HepG2 (cell line): ENCODE results near the gene WDR87. TPM values are rescaled to one million over a fixed set of nuclear protein-coding genes. Genes with fewer than 3 reads are reported as not detected.

Experiments used
- ATAC-seq: fragments of 200-7000 bp; cut with Tn5 transposase; 3 replicates; pipeline ENCODE4 v1.9.1; 2020; ENCODE audit warnings: mild to moderate bottlenecking, moderate library complexity
- BruUV-seq: library from RNA; stranded (reverse); fragments of 400-500 nt; replicated peaks from 2 replicates; lab custom pipeline; 2021; lab: Mats Ljungman, UMichigan
- CTCF ChIA-PET: fragments of 300-600 bp; formaldehyde crosslinking; extraction: SDS; loops from one replicate; lab custom pipeline; 2021; ENCODE audit warnings: low total read pairs, inconsistent platforms, low intra/inter-chr PET ratio; lab: Yijun Ruan, JAX
- POLR2A ChIA-PET: fragments of 350-600 bp; sonication (Branson Sonifier 250); formaldehyde crosslinking; loops from one replicate; lab custom pipeline; 2020; ENCODE audit warnings: antibody characterized with exemption, inconsistent platforms; lab: Yijun Ruan, JAX
- DNase-seq: peaks from one replicate; pipeline ENCODE4 v3.0.0-alpha.2; 2015; ENCODE audit warnings: low spot score
- FAIRE-seq: peaks from 3 replicates; lab custom pipeline; 2011; peaks lifted over from hg19 to GRCh38; lab: Jason Lieb, UNC
- H2AFZ ChIP-seq: one replicate; pipeline ENCODE4 v1.6.1; 2011; ENCODE audit warnings: low read length, inconsistent platforms
- H3K27ac ChIP-seq: fragments of 300-600 bp; 3 replicates; pipeline ENCODE4 v1.8.0; 2011; ENCODE audit warnings: mixed run types, mild to moderate bottlenecking, mixed read lengths, low read length, inconsistent platforms; ENCODE audit not compliant: insufficient read depth; ENCODE audit errors: extremely low read length
- H3K27me3 ChIP-seq, 2 experiments: fragments of 200-600 bp in 1 of 2; 2 replicates in 1 of 2; 3 replicates in 1 of 2; pipeline versions ENCODE4 v1.6.0 to v1.8.0; 2011; ENCODE audit warnings: low read length in 2 of 2, mild to moderate bottlenecking in 2 of 2, moderate library complexity in 2 of 2, inconsistent platforms in 1 of 2; ENCODE audit not compliant: insufficient read depth in 2 of 2, control insufficient read depth in 1 of 2
- H3K36me3 ChIP-seq, 2 experiments: fragments of 200-600 bp in 1 of 2; replicated peaks in 1 of 2; 2 replicates in 1 of 2; 3 replicates in 1 of 2; pipeline versions ENCODE4 v1.5.1 to v1.8.0; 2011; ENCODE audit warnings: low read length in 2 of 2, inconsistent platforms in 1 of 2; ENCODE audit not compliant: insufficient read depth in 2 of 2, control insufficient read depth in 1 of 2
- H3K4me1 ChIP-seq: 2 replicates; pipeline ENCODE4 v1.5.1; 2012; ENCODE audit warnings: low read length, inconsistent platforms; ENCODE audit not compliant: insufficient read depth
- H3K4me2 ChIP-seq: 2 replicates; pipeline ENCODE4 v1.6.0; 2011; ENCODE audit warnings: low read depth, low read length, inconsistent platforms
- H3K4me3 ChIP-seq, 3 experiments: fragments of 200-600 bp in 1 of 3; sonication (generic), shearing (Covaris generic) in 1 of 3; replicated peaks in 1 of 3; 2 replicates each; pipeline ENCODE4 v1.5.1; 2011 to 2016; ENCODE audit warnings: low read length in 3 of 3, inconsistent platforms in 2 of 3, low read depth in 2 of 3, mild to moderate bottlenecking in 2 of 3, control low read depth in 1 of 3, mixed read lengths in 1 of 3; ENCODE audit not compliant: insufficient read depth in 1 of 3
- H3K79me2 ChIP-seq: one replicate; pipeline ENCODE4 v1.6.1; 2011; ENCODE audit warnings: low read length, inconsistent platforms; ENCODE audit not compliant: insufficient read depth
- H3K9ac ChIP-seq: 2 replicates; pipeline ENCODE4 v1.6.0; 2011; ENCODE audit warnings: mild to moderate bottlenecking, low read depth, low read length, inconsistent platforms; ENCODE audit not compliant: insufficient read depth
- H3K9me3 ChIP-seq: 2 replicates; pipeline ENCODE4 v1.5.1; 2012; ENCODE audit warnings: mild to moderate bottlenecking, low read length
- H4K20me1 ChIP-seq: 2 replicates; pipeline ENCODE4 v1.6.0; 2011; ENCODE audit warnings: inconsistent platforms, mild to moderate bottlenecking, low read length, moderate library complexity; ENCODE audit not compliant: insufficient read depth
- ARHGAP35 ChIP-seq: sonication (generic); formaldehyde crosslinking; IDR thresholded peaks from 2 replicates; pipeline ENCODE4 v1.9.0; 2022; ENCODE audit warnings: mild to moderate bottlenecking, inconsistent platforms, moderate library complexity, missing genetic modification reagents, borderline replicate concordance
- ASH2L ChIP-seq: fragments of 300-600, 200-600 bp; sonication (generic); IDR thresholded peaks from 2 replicates; pipeline ENCODE4 v1.7.0; 2017; ENCODE audit warnings: low read depth, mild to moderate bottlenecking, moderate library complexity, mixed read lengths, low read length; ENCODE audit not compliant: insufficient read length
- CREB3 ChIP-seq: sonication (generic); formaldehyde crosslinking; IDR thresholded peaks from 2 replicates; pipeline ENCODE4 v1.5.0; 2020; ENCODE audit warnings: missing genetic modification reagents
- HCFC1 ChIP-seq: fragments of 150-350 bp; IDR thresholded peaks from 2 replicates; pipeline ENCODE4 v1.6.1; 2014; ENCODE audit warnings: low read depth, low read length
- ISX ChIP-seq: sonication (generic); formaldehyde crosslinking; conservative IDR thresholded peaks from 2 replicates; pipeline ENCODE4 v1.5.0; 2020; ENCODE audit warnings: missing genetic modification reagents
- KLF6 ChIP-seq: IDR thresholded peaks from 2 replicates; pipeline ENCODE4 v1.8.0; 2016; ENCODE audit warnings: missing biosample characterization, missing genetic modification reagents
- LBX2 ChIP-seq: sonication (generic); formaldehyde crosslinking; IDR thresholded peaks from 2 replicates; pipeline ENCODE4 v1.5.0; 2020; ENCODE audit warnings: missing genetic modification reagents, mild to moderate bottlenecking, borderline replicate concordance
- SNRNP70 ChIP-seq: fragments of 200-400 bp; formaldehyde crosslinking; IDR thresholded peaks from 2 replicates; pipeline ENCODE4 v1.6.1; 2017; ENCODE audit warnings: mild to moderate bottlenecking, low read depth, low read length, moderate library complexity
- ZFP1 ChIP-seq: IDR thresholded peaks from 2 replicates; pipeline ENCODE4 v1.6.1; 2016
- ZIK1 ChIP-seq: sonication (generic); formaldehyde crosslinking; IDR thresholded peaks from 2 replicates; pipeline ENCODE4 v1.5.0; 2020; ENCODE audit warnings: mild to moderate bottlenecking, low read depth, missing genetic modification reagents, borderline replicate concordance
- ZNF260 ChIP-seq: sonication (generic); formaldehyde crosslinking; IDR thresholded peaks from 2 replicates; pipeline ENCODE4 v1.4.0; 2020; ENCODE audit warnings: missing genetic modification reagents, low read depth, mild to moderate bottlenecking, borderline replicate concordance
- ZNF318 ChIP-seq: sonication (generic); formaldehyde crosslinking; IDR thresholded peaks from 2 replicates; pipeline ENCODE4 v1.4.0; 2020; ENCODE audit warnings: mild to moderate bottlenecking, missing genetic modification reagents
- ZNF816 ChIP-seq: sonication (generic); formaldehyde crosslinking; IDR thresholded peaks from 2 replicates; pipeline ENCODE4 v1.8.0; 2022; ENCODE audit warnings: missing genetic modification reagents, mild to moderate bottlenecking, borderline replicate concordance
- ZNF883 ChIP-seq: sonication (generic); formaldehyde crosslinking; IDR thresholded peaks from 2 replicates; pipeline ENCODE4 v1.5.1; 2020; ENCODE audit warnings: mild to moderate bottlenecking, missing genetic modification reagents; ENCODE audit errors: not compliant biosample characterization
- ZSCAN29 ChIP-seq: sonication (generic); formaldehyde crosslinking; conservative IDR thresholded peaks from 2 replicates; pipeline ENCODE4 v1.4.0; 2020; ENCODE audit warnings: mild to moderate bottlenecking, missing genetic modification reagents
- WGBS: methylation state at CpG from one replicate; pipeline ENCODE4 v1.1.6; 2017; ENCODE audit warnings: low lambda C conversion rate; 5-methylcytosine and 5-hydroxymethylcytosine counted together
- in situ Hi-C: cut with HindIII; loops from 2 replicates; pipeline ENCODE4 v1.10.0; 2017; ENCODE audit warnings: low pct_unique_long_range_greater_than_20kb; ENCODE audit not compliant: extremely low pct_ligation_motif_present
- intact Hi-C: fragments of 100-400 bp; cut with micrococcal nuclease; formaldehyde crosslinking; loops from one replicate; pipeline ENCODE4 v1.10.0; 2022; ENCODE audit not compliant: unreplicated experiment
- polyA plus RNA-seq, 8 experiments: library from polyadenylated mRNA; depleted of rRNA in 3 of 8; stranded (reverse) in 7 of 8; unstranded in 1 of 8; fragments of >200 nt; fragmentation: Illumina TruSeq in 4 of 8; extraction: Trizol in 4 of 8; gene quantifications; 2 replicates each; pipeline versions ENCODE4 v1.2.1 to v1.2.3, GENCODE V29; 2011 to 2016; ENCODE audit warnings: low read depth in 4 of 8, missing spikeins in 1 of 8, mixed read lengths in 1 of 8; ENCODE audit not compliant: insufficient read depth in 1 of 8
- total RNA-seq, 5 experiments: library from RNA; depleted of rRNA; stranded (reverse); fragments of >200 nt; fragmentation: Illumina TruSeq; extraction: Trizol; gene quantifications; 2 replicates each; pipeline ENCODE4 v1.2.3, GENCODE V29; 2016; ENCODE audit warnings: low read depth in 1 of 5

Gene WDR87
- total and polyA plus RNA-seq, 2 of the 13 experiments (the other 11 are each of a cell fraction or from before 2014, with no cell fraction given): not detected

GRCh38 chr19:37953171-37953917 is 47.0 kb upstream of the WDR87 start:
- WGBS: 96% methylated on average over 11 of the region's 11 CpGs
- POLR2A ChIA-PET: no interaction called here
- Histone ChIP-seq H3K27ac (no peak overlapping the region), H3K4me1 (peaks cover 21% of the 10 kb centered on the region), H3K4me3 (no peak overlapping the region), H3K36me3 (no peaks in the 10 kb centered on the region), H4K20me1 (no peaks in the 10 kb centered on the region; the same call in none of the 2 replicates), H3K27me3 (no peaks in the 10 kb centered on the region), H3K9ac (no peak overlapping the region), H3K4me2 (no peak overlapping the region), H3K79me2 (peaks cover 7% of the 10 kb centered on the region), H3K9me3 (no peaks in the 10 kb centered on the region), H2AFZ (no peak overlapping the region)
- intact Hi-C loops: no loop called here
- in situ Hi-C loops: no loop called here
- CTCF ChIA-PET: no interaction called here
- BruUV-seq: no TSS peak
- ATAC-seq (no peak), DNase-seq (no peak), FAIRE-seq (no peak)
- no peak for TF ChIP-seq HCFC1
- TF ChIP-seq ZIK1 (CRISPR knock-in tag): no peak
- TF ChIP-seq LBX2 (CRISPR knock-in tag): no peak
- no peak for TF ChIP-seq KLF6
- no peak for TF ChIP-seq ZNF318 (CRISPR knock-in tag)
- TF ChIP-seq ZNF883 (CRISPR knock-in tag): no peak
- no peak for TF ChIP-seq ZNF260
- no peak for TF ChIP-seq ASH2L
- TF ChIP-seq ZFP1: no peak
- TF ChIP-seq ARHGAP35: no peak
- no peak for TF ChIP-seq ZNF816
- no peak for TF ChIP-seq SNRNP70
- no peak for TF ChIP-seq CREB3 (CRISPR knock-in tag)
- TF ChIP-seq ZSCAN29 (CRISPR knock-in tag): no peak
- no peak for TF ChIP-seq ISX (CRISPR knock-in tag)
